RWPE2 (cell line): ENCODE data around the gene NHS.
"Not testable (repeated sequence)": the region's sequence is repeated elsewhere in the genome, so short reads cannot be mapped to it uniquely, and the experiment has no call there.

ENCODE experiments used
- ATAC-seq: fragments of 200-7000 bp; cut with Tn5 transposase; 3 replicates; pipeline ENCODE4 v1.9.1; 2021; ENCODE audit warnings: low read depth
- DNase-seq: peaks from one replicate; pipeline ENCODE4 v3.0.0-alpha.2; 2020; ENCODE audit warnings: low spot score
- H3K27ac ChIP-seq: fragments of 450-650 bp; 2 replicates; pipeline ENCODE4 v1.5.1; 2017; ENCODE audit warnings: mild to moderate bottlenecking; ENCODE audit not compliant: poor library complexity, severe bottlenecking
- H3K27me3 ChIP-seq: fragments of 250-450 bp; sonication (Bioruptor Pico); 2 replicates; pipeline ENCODE4 v1.5.1; 2021; ENCODE audit warnings: mild to moderate bottlenecking, moderate library complexity; ENCODE audit not compliant: insufficient read depth, poor library complexity, severe bottlenecking
- H3K36me3 ChIP-seq: fragments of 250-450 bp; sonication (Bioruptor Pico); 2 replicates; pipeline ENCODE4 v1.5.1; 2020; ENCODE audit warnings: low read depth, mild to moderate bottlenecking, moderate library complexity
- H3K4me1 ChIP-seq: fragments of 250-450 bp; sonication (Bioruptor Pico); 2 replicates; pipeline ENCODE4 v1.5.1; 2021; ENCODE audit warnings: mild to moderate bottlenecking, moderate library complexity; ENCODE audit not compliant: insufficient read depth, poor library complexity, severe bottlenecking
- H3K4me3 ChIP-seq: fragments of 250-450 bp; sonication (Bioruptor Pico); 2 replicates; pipeline ENCODE4 v1.5.1; 2021; ENCODE audit warnings: mild to moderate bottlenecking, moderate library complexity; ENCODE audit not compliant: severe bottlenecking
- H3K9me3 ChIP-seq: fragments of 250-450 bp; sonication (Bioruptor Pico); 2 replicates; pipeline ENCODE4 v1.5.1; 2021; ENCODE audit warnings: mild to moderate bottlenecking, moderate library complexity; ENCODE audit not compliant: severe bottlenecking
- CTCF ChIP-seq: fragments of 450-650 bp; IDR thresholded peaks from one replicate; pipeline ENCODE4 v1.5.1; 2017; ENCODE audit warnings: mild to moderate bottlenecking, moderate library complexity; ENCODE audit not compliant: poor library complexity, severe bottlenecking

Gene NHS

GRCh38 chrX:17443556-17443955 lies 68.6 kb downstream of the NHS start:
- Histone ChIP-seq H3K4me3 (no peak overlapping the region), H3K9me3 (no peaks in the 10 kb centered on the region), H3K4me1 (peaks cover 3% of the 10 kb centered on the region), H3K27me3 (no peaks in the 10 kb centered on the region), H3K36me3 (no peaks in the 10 kb centered on the region), H3K27ac (no peak overlapping the region)
- DNase-seq (no peak), ATAC-seq (no peak)
- TF ChIP-seq CTCF: no peak

DNA sequence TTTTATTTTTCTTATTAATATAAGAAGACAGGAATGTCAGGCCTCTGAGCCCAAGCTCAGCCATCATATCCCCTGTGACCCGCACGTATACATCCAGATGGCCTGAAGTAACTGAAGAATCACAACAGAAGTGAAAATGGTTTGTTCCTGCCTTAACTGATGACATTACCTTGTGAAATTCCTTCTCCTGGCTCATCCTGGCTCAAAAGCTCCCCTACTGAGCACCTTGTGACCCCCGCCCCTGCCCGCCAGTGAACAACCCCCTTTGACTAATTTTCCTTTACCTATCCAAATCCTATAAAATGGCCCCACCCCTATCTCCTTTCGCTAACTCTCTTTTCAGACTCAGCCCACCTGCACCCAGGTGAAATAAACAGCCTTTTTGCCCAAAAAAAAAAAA lies 71.3 kb downstream of the NHS start:
- H3K27ac ChIP-seq, H3K4me1 ChIP-seq, DNase-seq, H3K36me3 ChIP-seq, H3K27me3 ChIP-seq, H3K4me3 ChIP-seq, ATAC-seq, H3K9me3 ChIP-seq: not testable (repeated sequence)

- ATAC-seq: no peak
- Histone ChIP-seq H3K4me1 (no peaks in the 10 kb centered on the region), H3K27me3 (no peaks in the 10 kb centered on the region), H3K36me3 (no peaks in the 10 kb centered on the region), H3K9me3 (no peaks in the 10 kb centered on the region), H3K4me3 (no peak overlapping the region), H3K27ac (no peak overlapping the region)
- no peak for TF ChIP-seq CTCF
- DNase-seq: no peak
Measured at GRCh38 chrX:17448188-17448587, 73.2 kb downstream of the NHS start.

DNA sequence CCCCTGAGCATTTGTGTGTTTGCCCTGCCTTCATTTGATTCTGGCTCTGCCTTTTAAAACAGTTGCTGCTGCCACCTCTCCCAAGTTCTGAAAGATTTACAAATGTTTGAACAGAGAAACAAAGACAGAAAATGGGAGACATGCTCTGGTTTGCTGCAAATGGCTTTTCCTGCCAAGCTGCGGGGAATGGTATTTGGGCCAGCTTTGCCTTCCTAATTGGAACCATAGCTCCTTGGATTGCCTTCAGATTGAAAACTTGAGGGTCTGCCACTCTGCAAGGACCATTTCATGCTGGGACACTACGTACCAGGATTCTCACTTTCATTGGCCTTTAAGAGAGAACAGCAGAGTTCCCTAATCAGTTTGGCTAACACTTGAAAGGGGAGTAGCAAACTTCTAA lies 74.9 kb downstream of the NHS start:
- H3K4me1 ChIP-seq: no peaks in the 10 kb centered on the region
- H3K9me3 ChIP-seq: no peaks in the 10 kb centered on the region
- no peaks in the 10 kb centered on the region for H3K27me3 ChIP-seq
- TF ChIP-seq CTCF: no peak
- H3K36me3 ChIP-seq: no peaks in the 10 kb centered on the region
- ATAC-seq: no peak
- H3K4me3 ChIP-seq: no peak overlapping the region
- no peak for DNase-seq
- H3K27ac ChIP-seq: no peak overlapping the region

DNA sequence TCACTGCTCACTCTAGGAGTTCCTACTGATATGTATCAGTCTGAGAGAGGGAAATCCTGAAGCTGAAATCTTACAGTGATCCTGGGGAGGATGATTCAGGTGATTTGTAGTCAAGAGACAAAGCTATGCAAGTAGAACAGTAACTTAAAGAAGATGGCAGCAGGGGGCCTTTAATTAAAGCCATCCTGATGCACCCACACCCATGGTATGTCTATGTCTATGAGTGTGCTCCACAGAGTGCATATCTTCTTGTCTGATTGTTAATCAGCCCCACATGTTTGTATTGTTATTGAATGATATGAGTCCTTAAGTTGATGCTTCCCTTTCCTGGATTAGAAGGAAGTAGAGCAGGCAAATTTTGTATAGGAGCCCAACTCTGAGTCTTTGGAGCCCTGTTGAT lies 78.8 kb downstream of the NHS start:
- TF ChIP-seq CTCF: no peak

More for the DNA sequence above, 78.8 kb downstream of the NHS start:
- no peaks in the 10 kb centered on the region for H3K36me3 ChIP-seq
- no peaks in the 10 kb centered on the region for H3K9me3 ChIP-seq
- H3K4me1 ChIP-seq: no peaks in the 10 kb centered on the region
- H3K27me3 ChIP-seq: no peaks in the 10 kb centered on the region
- no peak overlapping the region for H3K4me3 ChIP-seq
- DNase-seq (no peak), ATAC-seq (no peak)
- no peak overlapping the region for H3K27ac ChIP-seq
